Mammary epithelial cell (primary cell): ENCODE results near the gene EN2.

Experiments used
- EZH2 ChIP-seq: IDR thresholded peaks from 2 replicates; pipeline ENCODE4 v1.6.1; 2012; ENCODE audit warnings: low read length, inconsistent platforms, borderline replicate concordance
- TF ChIP-seq, protein P1 (sequence below), 2 donors: IDR thresholded peaks in 1 of 2; conservative IDR thresholded peaks in 1 of 2; 2 replicates each; pipeline ENCODE4 v1.5.1; 2011 to 2012; ENCODE audit warnings: inconsistent platforms in 2 of 2, low read length in 2 of 2, mild to moderate bottlenecking in 2 of 2, control low read depth in 1 of 2, low read depth in 1 of 2; ENCODE audit not compliant: insufficient read depth in 1 of 2; ENCODE audit errors: extremely low read depth in 1 of 2

DNA sequence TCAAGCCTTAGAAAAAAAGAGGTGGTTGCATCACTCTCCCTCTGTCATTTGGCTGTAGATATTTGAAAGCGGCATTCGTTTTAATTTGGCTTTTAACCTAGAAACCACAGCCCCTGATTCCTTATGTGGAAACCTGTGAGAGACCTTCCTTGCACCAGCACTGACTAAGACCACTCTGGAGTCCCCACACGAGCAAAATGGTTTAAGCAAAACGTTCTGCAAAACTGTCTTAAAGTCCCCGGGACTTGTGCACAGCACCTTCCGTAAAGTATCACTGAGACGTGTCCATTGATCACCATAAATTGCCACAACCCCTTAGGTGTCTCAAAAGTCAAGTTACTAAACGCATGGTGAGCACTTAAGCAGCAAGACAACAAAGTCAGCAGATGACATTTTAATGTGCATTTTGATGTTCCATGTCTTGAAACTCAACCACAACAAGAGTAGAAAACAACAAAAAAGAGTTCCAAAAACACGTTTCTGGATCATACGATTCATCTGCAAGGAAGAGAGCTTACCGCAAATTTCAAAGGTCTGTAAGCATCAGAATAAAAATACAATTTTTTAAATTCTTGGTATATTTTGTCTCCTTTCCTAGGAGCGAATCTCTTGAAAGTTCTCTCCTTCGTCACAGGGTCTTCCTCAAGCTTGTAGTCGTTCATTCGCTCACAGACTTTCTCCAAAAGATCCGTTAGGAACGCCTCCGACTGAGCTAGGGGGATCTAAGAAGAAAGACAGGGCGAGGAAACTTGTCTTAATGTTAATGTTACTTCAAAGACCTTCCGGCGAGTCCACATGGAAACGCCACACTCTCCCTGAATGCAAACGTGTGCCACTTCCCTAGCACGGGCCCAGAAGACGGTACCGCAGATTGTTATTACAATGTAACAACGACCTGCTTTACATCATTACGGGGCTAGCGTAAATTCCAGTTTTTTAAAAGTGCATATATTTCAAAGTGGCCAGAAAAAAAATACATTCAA is 50.7 kb downstream of the EN2 start:
- TF ChIP-seq, protein P1, sequence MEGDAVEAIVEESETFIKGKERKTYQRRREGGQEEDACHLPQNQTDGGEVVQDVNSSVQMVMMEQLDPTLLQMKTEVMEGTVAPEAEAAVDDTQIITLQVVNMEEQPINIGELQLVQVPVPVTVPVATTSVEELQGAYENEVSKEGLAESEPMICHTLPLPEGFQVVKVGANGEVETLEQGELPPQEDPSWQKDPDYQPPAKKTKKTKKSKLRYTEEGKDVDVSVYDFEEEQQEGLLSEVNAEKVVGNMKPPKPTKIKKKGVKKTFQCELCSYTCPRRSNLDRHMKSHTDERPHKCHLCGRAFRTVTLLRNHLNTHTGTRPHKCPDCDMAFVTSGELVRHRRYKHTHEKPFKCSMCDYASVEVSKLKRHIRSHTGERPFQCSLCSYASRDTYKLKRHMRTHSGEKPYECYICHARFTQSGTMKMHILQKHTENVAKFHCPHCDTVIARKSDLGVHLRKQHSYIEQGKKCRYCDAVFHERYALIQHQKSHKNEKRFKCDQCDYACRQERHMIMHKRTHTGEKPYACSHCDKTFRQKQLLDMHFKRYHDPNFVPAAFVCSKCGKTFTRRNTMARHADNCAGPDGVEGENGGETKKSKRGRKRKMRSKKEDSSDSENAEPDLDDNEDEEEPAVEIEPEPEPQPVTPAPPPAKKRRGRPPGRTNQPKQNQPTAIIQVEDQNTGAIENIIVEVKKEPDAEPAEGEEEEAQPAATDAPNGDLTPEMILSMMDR (conservative IDR thresholded peaks at IDR 0.05 in 1 of 2, IDR thresholded peaks at IDR 0.05 in 1 of 2; ENCODE audit: extremely low read depth in 1 of 2, insufficient read depth in 1 of 2, low read depth in 1 of 2, low read length in 2 of 2): no peak
- peak; percentile 64 for TF ChIP-seq EZH2
